Measurements from ENCODE around the gene PXT1.

GRCh38 chr6:36423101-36423824 is 19.4 kb downstream of the PXT1 start:
- TF ChIP-seq TAF1 (IDR thresholded peaks at IDR 0.05; ENCODE audit: borderline replicate concordance, low read depth, low read length) (no peak), POLR2A (IDR thresholded peaks at IDR 0.05; ENCODE audit: low read depth, low read length) (peak; percentile 75)

All from GM12892 (cell line).